ENCODE results near the gene ANO7.
"Not testable (repeated sequence)": the region's sequence is repeated elsewhere in the genome, so short reads cannot be mapped to it uniquely, and the experiment has no call there.

ANO7 gene

GRCh38 chr2:241194811-241195210, 6.3 kb downstream of the ANO7 start:
- Histone ChIP-seq H3K27me3 (ENCODE audit: low read depth, low read length) (no peaks in the 10 kb centered on the region), H3K27ac (ENCODE audit: low read length) (no peak overlapping the region), H3K36me3 (ENCODE audit: control insufficient read depth in 1 of 2, insufficient read depth in 2 of 2, low read length in 2 of 2) (no peaks in the 10 kb centered on the region), H3K4me3 (ENCODE audit: low read depth in 1 of 2, low read length in 2 of 2) (no peak overlapping the region), H3K4me1 (ENCODE audit: control insufficient read depth in 1 of 2, insufficient read depth in 2 of 2, low read length in 2 of 2) (no peaks in the 10 kb centered on the region), H3K9me3 (ENCODE audit: control insufficient read depth in 1 of 2, low read length in 2 of 2) (no peaks in the 10 kb centered on the region)

- Histone ChIP-seq H3K27ac (ENCODE audit: low read length) (no peak overlapping the region), H3K27me3 (ENCODE audit: low read depth, low read length) (no peaks in the 10 kb centered on the region), H3K9me3 (ENCODE audit: control insufficient read depth in 1 of 2, low read length in 2 of 2) (no peaks in the 10 kb centered on the region), H3K36me3 (ENCODE audit: control insufficient read depth in 1 of 2, insufficient read depth in 2 of 2, low read length in 2 of 2) (no peaks in the 10 kb centered on the region), H3K4me3 (ENCODE audit: low read depth in 1 of 2, low read length in 2 of 2) (no peak overlapping the region), H3K4me1 (ENCODE audit: control insufficient read depth in 1 of 2, insufficient read depth in 2 of 2, low read length in 2 of 2) (no peaks in the 10 kb centered on the region)
These were observed 7.1 kb downstream of the ANO7 start for GRCh38 chr2:241195506-241196130.

DNA sequence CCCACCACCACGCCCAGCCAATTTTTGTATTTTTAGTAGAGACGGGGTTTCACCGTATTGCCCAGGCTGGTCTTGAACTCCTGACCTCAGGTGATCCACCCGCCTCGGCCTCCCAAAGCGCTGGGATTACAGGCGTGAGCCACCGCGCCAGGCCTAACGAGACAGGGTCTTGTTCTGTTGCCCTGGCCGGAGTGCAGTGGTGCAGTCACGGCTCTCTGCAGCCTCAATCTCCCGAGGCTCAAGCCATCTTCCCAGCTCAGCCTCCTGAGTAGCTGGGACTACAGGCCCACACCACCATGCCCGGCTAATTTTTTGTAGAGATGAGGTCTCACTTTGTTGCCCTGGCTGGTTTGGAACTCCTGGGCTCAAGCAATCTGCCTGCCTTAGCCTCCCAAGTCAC, 8.8 kb downstream of the ANO7 start:
- not testable (repeated sequence) for H3K27me3 ChIP-seq (ENCODE audit: low read depth, low read length); H3K9me3 ChIP-seq (ENCODE audit: control insufficient read depth in 1 of 2, low read length in 2 of 2)

GRCh38 chr2:241197947-241198346, 9.5 kb downstream of the ANO7 start:
- H3K4me1 ChIP-seq (ENCODE audit: control insufficient read depth in 1 of 2, insufficient read depth in 2 of 2, low read length in 2 of 2): no peaks in the 10 kb centered on the region
- no peaks in the 10 kb centered on the region for H3K36me3 ChIP-seq (ENCODE audit: control insufficient read depth in 1 of 2, insufficient read depth in 2 of 2, low read length in 2 of 2)
- H3K27ac ChIP-seq (ENCODE audit: low read length): no peak overlapping the region
- H3K4me3 ChIP-seq (ENCODE audit: low read depth in 1 of 2, low read length in 2 of 2): no peak overlapping the region
- no peaks in the 10 kb centered on the region for H3K27me3 ChIP-seq (ENCODE audit: low read depth, low read length)
- no peaks in the 10 kb centered on the region for H3K9me3 ChIP-seq (ENCODE audit: control insufficient read depth in 1 of 2, low read length in 2 of 2)

More for the DNA sequence above, 8.8 kb downstream of the ANO7 start:
- H3K4me3 ChIP-seq (ENCODE audit: low read depth in 1 of 2, low read length in 2 of 2); H3K27ac ChIP-seq (ENCODE audit: low read length); H3K4me1 ChIP-seq (ENCODE audit: control insufficient read depth in 1 of 2, insufficient read depth in 2 of 2, low read length in 2 of 2); H3K36me3 ChIP-seq (ENCODE audit: control insufficient read depth in 1 of 2, insufficient read depth in 2 of 2, low read length in 2 of 2): not testable (repeated sequence)

GRCh38 chr2:241198381-241199279, 10.2 kb downstream of the ANO7 start:
- no peak overlapping the region for H3K4me3 ChIP-seq (ENCODE audit: low read depth in 1 of 2, low read length in 2 of 2)
- no peaks in the 10 kb centered on the region for H3K9me3 ChIP-seq (ENCODE audit: control insufficient read depth in 1 of 2, low read length in 2 of 2)
- H3K36me3 ChIP-seq (ENCODE audit: control insufficient read depth in 1 of 2, insufficient read depth in 2 of 2, low read length in 2 of 2): no peaks in the 10 kb centered on the region
- H3K27ac ChIP-seq (ENCODE audit: low read length): no peak overlapping the region
- no peaks in the 10 kb centered on the region for H3K4me1 ChIP-seq (ENCODE audit: control insufficient read depth in 1 of 2, insufficient read depth in 2 of 2, low read length in 2 of 2)
- no peaks in the 10 kb centered on the region for H3K27me3 ChIP-seq (ENCODE audit: low read depth, low read length)

DNA sequence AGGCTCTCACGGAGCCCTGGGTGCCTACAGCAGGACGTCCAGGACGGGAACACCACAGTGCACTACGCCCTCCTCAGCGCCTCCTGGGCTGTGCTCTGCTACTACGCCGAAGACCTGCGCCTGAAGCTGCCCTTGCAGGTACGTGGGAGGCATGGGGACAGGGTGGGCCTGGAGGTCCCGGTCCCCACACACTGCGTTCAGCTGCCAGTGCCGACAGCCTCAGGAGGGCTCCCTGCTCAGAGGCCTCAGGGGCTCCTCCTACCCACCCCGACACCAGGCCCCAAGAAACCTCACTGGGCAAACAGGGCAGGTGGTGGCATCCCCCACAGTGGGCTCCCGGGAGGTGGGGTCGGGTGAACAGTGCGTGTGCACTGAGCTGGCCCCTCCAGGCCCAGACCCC, 10.8 kb downstream of the ANO7 start:
- H3K36me3 ChIP-seq (ENCODE audit: control insufficient read depth in 1 of 2, insufficient read depth in 2 of 2, low read length in 2 of 2): no peaks in the 10 kb centered on the region
- H3K4me1 ChIP-seq (ENCODE audit: control insufficient read depth in 1 of 2, insufficient read depth in 2 of 2, low read length in 2 of 2): no peaks in the 10 kb centered on the region
- H3K27ac ChIP-seq (ENCODE audit: low read length): no peak overlapping the region
- H3K27me3 ChIP-seq (ENCODE audit: low read depth, low read length): no peaks in the 10 kb centered on the region
- H3K9me3 ChIP-seq (ENCODE audit: control insufficient read depth in 1 of 2, low read length in 2 of 2): no peaks in the 10 kb centered on the region
- H3K4me3 ChIP-seq (ENCODE audit: low read depth in 1 of 2, low read length in 2 of 2): no peak overlapping the region

DNA sequence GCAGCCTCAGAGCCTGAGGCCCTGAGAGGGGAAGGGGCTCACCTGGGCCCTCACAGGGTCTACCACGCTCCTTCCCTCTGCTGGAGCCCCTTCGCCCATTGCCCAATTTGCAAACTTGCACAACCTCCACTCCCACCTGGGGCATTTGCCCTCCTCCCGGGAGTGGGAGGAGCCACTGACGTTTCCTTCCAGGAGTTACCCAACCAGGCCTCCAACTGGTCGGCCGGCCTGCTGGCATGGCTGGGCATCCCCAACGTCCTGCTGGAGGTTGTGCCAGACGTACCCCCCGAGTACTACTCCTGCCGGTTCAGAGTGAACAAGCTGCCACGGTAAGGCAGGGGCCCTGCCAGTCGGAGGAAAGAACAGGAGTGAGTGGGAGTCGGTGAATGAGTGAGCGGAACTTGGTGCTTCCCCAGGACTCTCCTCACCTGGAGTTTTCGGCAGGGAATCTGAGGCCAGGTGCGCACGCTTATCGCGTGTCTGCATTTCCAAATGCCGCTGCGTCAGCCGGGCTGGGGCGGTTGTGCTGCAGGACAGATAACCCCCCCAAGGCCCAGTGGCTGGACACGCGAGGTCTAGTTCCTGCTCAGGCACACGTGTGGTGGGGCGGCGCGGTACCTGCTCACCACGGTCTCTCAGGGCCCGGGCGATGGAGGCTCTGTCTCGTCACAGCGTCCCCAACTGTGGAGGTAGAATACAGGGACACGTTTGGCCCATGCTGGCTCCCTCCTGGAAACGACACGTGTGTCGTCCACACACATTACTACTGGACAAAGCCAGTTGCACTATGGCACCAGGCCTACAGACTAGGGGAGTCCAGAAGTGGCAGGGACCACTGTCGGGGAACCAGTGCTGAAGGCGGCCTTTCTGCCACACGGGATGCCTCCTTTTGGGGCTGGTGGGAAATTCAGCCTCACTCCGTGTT, 11.7 kb downstream of the ANO7 start:
- no peaks in the 10 kb centered on the region for H3K9me3 ChIP-seq (ENCODE audit: control insufficient read depth in 1 of 2, low read length in 2 of 2)
- no peaks in the 10 kb centered on the region for H3K4me1 ChIP-seq (ENCODE audit: control insufficient read depth in 1 of 2, insufficient read depth in 2 of 2, low read length in 2 of 2)
- no peak overlapping the region for H3K27ac ChIP-seq (ENCODE audit: low read length)
- no peak overlapping the region for H3K4me3 ChIP-seq (ENCODE audit: low read depth in 1 of 2, low read length in 2 of 2)
- no peaks in the 10 kb centered on the region for H3K36me3 ChIP-seq (ENCODE audit: control insufficient read depth in 1 of 2, insufficient read depth in 2 of 2, low read length in 2 of 2)
- no peaks in the 10 kb centered on the region for H3K27me3 ChIP-seq (ENCODE audit: low read depth, low read length)

DNA sequence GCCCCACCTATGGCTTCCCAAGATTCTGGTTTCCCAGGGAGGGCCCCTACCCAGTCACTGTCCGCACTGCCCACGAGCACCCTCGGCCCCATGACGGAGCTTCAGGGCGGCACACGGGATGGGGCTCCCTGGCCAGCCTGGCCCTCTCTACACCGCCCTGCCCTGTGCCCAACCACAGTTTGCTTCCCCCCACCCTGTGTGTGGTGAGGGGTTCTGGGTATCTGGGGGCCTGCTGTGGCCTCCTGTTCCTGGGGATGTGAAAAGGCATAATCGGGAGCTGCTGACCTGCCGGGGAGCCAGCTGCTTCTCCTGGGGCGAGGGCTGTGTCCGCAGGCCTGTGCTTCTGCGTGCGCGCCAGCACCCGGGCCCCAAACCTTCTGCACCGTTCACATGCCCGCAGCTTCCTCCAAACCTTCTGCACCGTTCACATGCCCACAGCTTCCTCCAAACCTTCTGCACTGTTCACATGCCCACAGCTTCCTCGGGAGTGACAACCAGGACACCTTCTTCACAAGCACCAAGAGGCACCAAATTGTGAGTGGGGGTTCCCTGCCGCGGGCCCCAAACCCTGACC, 12.4 kb downstream of the ANO7 start:
- Histone ChIP-seq H3K27me3 (ENCODE audit: low read depth, low read length) (no peaks in the 10 kb centered on the region), H3K27ac (ENCODE audit: low read length) (no peak overlapping the region), H3K36me3 (ENCODE audit: control insufficient read depth in 1 of 2, insufficient read depth in 2 of 2, low read length in 2 of 2) (no peaks in the 10 kb centered on the region), H3K4me1 (ENCODE audit: control insufficient read depth in 1 of 2, insufficient read depth in 2 of 2, low read length in 2 of 2) (no peaks in the 10 kb centered on the region), H3K4me3 (ENCODE audit: low read depth in 1 of 2, low read length in 2 of 2) (no peak overlapping the region), H3K9me3 (ENCODE audit: control insufficient read depth in 1 of 2, low read length in 2 of 2) (no peaks in the 10 kb centered on the region)

- Histone ChIP-seq H3K9me3 (ENCODE audit: control insufficient read depth in 1 of 2, low read length in 2 of 2) (no peaks in the 10 kb centered on the region), H3K27me3 (ENCODE audit: low read depth, low read length) (no peaks in the 10 kb centered on the region), H3K4me1 (ENCODE audit: control insufficient read depth in 1 of 2, insufficient read depth in 2 of 2, low read length in 2 of 2) (no peaks in the 10 kb centered on the region), H3K27ac (ENCODE audit: low read length) (no peak overlapping the region), H3K36me3 (ENCODE audit: control insufficient read depth in 1 of 2, insufficient read depth in 2 of 2, low read length in 2 of 2) (no peaks in the 10 kb centered on the region), H3K4me3 (ENCODE audit: low read depth in 1 of 2, low read length in 2 of 2) (no peak overlapping the region)
These were observed 13.2 kb downstream of the ANO7 start for GRCh38 chr2:241201445-241202267.

- no peak overlapping the region for H3K27ac ChIP-seq (ENCODE audit: low read length)
- H3K36me3 ChIP-seq (ENCODE audit: control insufficient read depth in 1 of 2, insufficient read depth in 2 of 2, low read length in 2 of 2): no peaks in the 10 kb centered on the region
- no peak overlapping the region for H3K4me3 ChIP-seq (ENCODE audit: low read depth in 1 of 2, low read length in 2 of 2)
- H3K27me3 ChIP-seq (ENCODE audit: low read depth, low read length): no peaks in the 10 kb centered on the region
- no peaks in the 10 kb centered on the region for H3K9me3 ChIP-seq (ENCODE audit: control insufficient read depth in 1 of 2, low read length in 2 of 2)
- no peaks in the 10 kb centered on the region for H3K4me1 ChIP-seq (ENCODE audit: control insufficient read depth in 1 of 2, insufficient read depth in 2 of 2, low read length in 2 of 2)
These were observed 13.8 kb downstream of the ANO7 start for GRCh38 chr2:241202268-241202585.

Measured in muscle layer of duodenum (tissue), 2 donors.